HepG2 (cell line): ENCODE measurements around the gene HSPB6. TPM values are rescaled to one million over a fixed set of nuclear protein-coding genes. Genes with fewer than 3 reads are reported as not detected.

ENCODE experiments used
- ADNP ChIP-seq: sonication (generic); formaldehyde crosslinking; IDR thresholded peaks from 2 replicates; pipeline ENCODE4 v1.4.0; 2020; ENCODE audit warnings: missing genetic modification reagents
- DNMT1 ChIP-seq: sonication (generic); formaldehyde crosslinking; IDR thresholded peaks from 2 replicates; pipeline ENCODE4 v1.5.1; 2020; ENCODE audit warnings: mild to moderate bottlenecking, missing genetic modification reagents
- HHEX ChIP-seq: IDR thresholded peaks from 2 replicates; pipeline ENCODE4 v1.6.1; 2016; ENCODE audit warnings: control low read depth
- MBD4 ChIP-seq: IDR thresholded peaks from 2 replicates; pipeline ENCODE4 v1.6.1; 2012; ENCODE audit warnings: low read length, inconsistent platforms, borderline replicate concordance
- NFIB ChIP-seq: sonication (generic); formaldehyde crosslinking; IDR thresholded peaks from 2 replicates; pipeline ENCODE4 v1.9.0; 2021; ENCODE audit warnings: missing genetic modification reagents, mild to moderate bottlenecking, borderline replicate concordance
- NR3C1 ChIP-seq: sonication (generic); formaldehyde crosslinking; IDR thresholded peaks from 2 replicates; pipeline ENCODE4 v1.4.0; 2020; ENCODE audit warnings: missing genetic modification reagents
- SP4 ChIP-seq: sonication (generic); formaldehyde crosslinking; IDR thresholded peaks from 2 replicates; pipeline ENCODE4 v1.8.1; 2023; ENCODE audit warnings: mild to moderate bottlenecking, missing genetic modification reagents
- TBX2 ChIP-seq: sonication (generic); formaldehyde crosslinking; IDR thresholded peaks from 2 replicates; pipeline ENCODE4 v1.5.0; 2020; ENCODE audit warnings: missing genetic modification reagents, mild to moderate bottlenecking, borderline replicate concordance
- THAP11 ChIP-seq: IDR thresholded peaks from 2 replicates; pipeline ENCODE4 v1.6.1; 2016; ENCODE audit warnings: missing biosample characterization, missing genetic modification reagents
- TMF1 ChIP-seq: sonication (generic); formaldehyde crosslinking; IDR thresholded peaks from 2 replicates; pipeline ENCODE4 v1.8.1; 2022; ENCODE audit warnings: low read depth, missing genetic modification reagents
- ZC3H4 ChIP-seq: sonication (generic); formaldehyde crosslinking; IDR thresholded peaks from 2 replicates; pipeline ENCODE4 v1.4.0; 2020; ENCODE audit warnings: missing genetic modification reagents, borderline replicate concordance
- ZFP62 ChIP-seq: sonication (generic); formaldehyde crosslinking; IDR thresholded peaks from 2 replicates; pipeline ENCODE4 v1.4.0; 2020; ENCODE audit warnings: missing genetic modification reagents
- ZFY ChIP-seq: sonication (generic); formaldehyde crosslinking; IDR thresholded peaks from 2 replicates; pipeline ENCODE4 v1.4.0; 2020; ENCODE audit warnings: missing genetic modification reagents
- ZNF136 ChIP-seq: sonication (generic); formaldehyde crosslinking; IDR thresholded peaks from 2 replicates; pipeline ENCODE4 v1.8.1; 2022; ENCODE audit warnings: low read depth, mild to moderate bottlenecking, moderate library complexity, missing genetic modification reagents
- ZNF350 ChIP-seq: sonication (generic); formaldehyde crosslinking; IDR thresholded peaks from 2 replicates; pipeline ENCODE4 v1.4.0; 2020; ENCODE audit warnings: mild to moderate bottlenecking, low read depth, missing genetic modification reagents, borderline replicate concordance
- ZNF484 ChIP-seq: sonication (generic); formaldehyde crosslinking; IDR thresholded peaks from 2 replicates; pipeline ENCODE4 v1.5.1; 2020; ENCODE audit warnings: mild to moderate bottlenecking, low read depth, missing genetic modification reagents, borderline replicate concordance
- polyA plus RNA-seq, 8 experiments: library from polyadenylated mRNA; depleted of rRNA in 3 of 8; stranded (reverse) in 7 of 8; unstranded in 1 of 8; fragments of >200 nt; fragmentation: Illumina TruSeq in 4 of 8; extraction: Trizol in 4 of 8; gene quantifications; 2 replicates each; pipeline versions ENCODE4 v1.2.1 to v1.2.3, GENCODE V29; 2011 to 2016; ENCODE audit warnings: low read depth in 4 of 8, missing spikeins in 1 of 8, mixed read lengths in 1 of 8; ENCODE audit not compliant: insufficient read depth in 1 of 8
- total RNA-seq, 5 experiments: library from RNA; depleted of rRNA; stranded (reverse); fragments of >200 nt; fragmentation: Illumina TruSeq; extraction: Trizol; gene quantifications; 2 replicates each; pipeline ENCODE4 v1.2.3, GENCODE V29; 2016; ENCODE audit warnings: low read depth in 1 of 5
- TF ChIP-seq, protein P1 (sequence below): sonication (generic); formaldehyde crosslinking; IDR thresholded peaks from 2 replicates; pipeline ENCODE4 v1.4.0; 2020; ENCODE audit warnings: missing genetic modification reagents, low read depth, mild to moderate bottlenecking, borderline replicate concordance
- TF ChIP-seq, protein P2 (sequence below): sonication (generic); IDR thresholded peaks from 2 replicates; pipeline ENCODE4 v1.6.1; 2016; ENCODE audit warnings: low read depth, borderline replicate concordance
- TF ChIP-seq, protein P3 (sequence below): conservative IDR thresholded peaks from 2 replicates; pipeline ENCODE4 v1.6.1; 2018; ENCODE audit warnings: missing genetic modification reagents
- TF ChIP-seq, protein P4 (sequence below): sonication (generic); formaldehyde crosslinking; IDR thresholded peaks from 2 replicates; pipeline ENCODE4 v1.4.0; 2020; ENCODE audit warnings: missing genetic modification reagents, mild to moderate bottlenecking, borderline replicate concordance
- TF ChIP-seq, protein P5 (sequence below): IDR thresholded peaks from 2 replicates; pipeline ENCODE4 v1.6.1; 2012; ENCODE audit warnings: low read depth, low read length, improper control_type of control experiment
- TF ChIP-seq, protein P6 (sequence below): IDR thresholded peaks from 2 replicates; pipeline ENCODE4 v1.6.1; 2016; ENCODE audit warnings: mild to moderate bottlenecking

Gene HSPB6
- total and polyA plus RNA-seq, 2 of the 13 experiments (the other 11 are each of a cell fraction or from before 2014, with no cell fraction given): 0.18 TPM; not detected in 1

DNA sequence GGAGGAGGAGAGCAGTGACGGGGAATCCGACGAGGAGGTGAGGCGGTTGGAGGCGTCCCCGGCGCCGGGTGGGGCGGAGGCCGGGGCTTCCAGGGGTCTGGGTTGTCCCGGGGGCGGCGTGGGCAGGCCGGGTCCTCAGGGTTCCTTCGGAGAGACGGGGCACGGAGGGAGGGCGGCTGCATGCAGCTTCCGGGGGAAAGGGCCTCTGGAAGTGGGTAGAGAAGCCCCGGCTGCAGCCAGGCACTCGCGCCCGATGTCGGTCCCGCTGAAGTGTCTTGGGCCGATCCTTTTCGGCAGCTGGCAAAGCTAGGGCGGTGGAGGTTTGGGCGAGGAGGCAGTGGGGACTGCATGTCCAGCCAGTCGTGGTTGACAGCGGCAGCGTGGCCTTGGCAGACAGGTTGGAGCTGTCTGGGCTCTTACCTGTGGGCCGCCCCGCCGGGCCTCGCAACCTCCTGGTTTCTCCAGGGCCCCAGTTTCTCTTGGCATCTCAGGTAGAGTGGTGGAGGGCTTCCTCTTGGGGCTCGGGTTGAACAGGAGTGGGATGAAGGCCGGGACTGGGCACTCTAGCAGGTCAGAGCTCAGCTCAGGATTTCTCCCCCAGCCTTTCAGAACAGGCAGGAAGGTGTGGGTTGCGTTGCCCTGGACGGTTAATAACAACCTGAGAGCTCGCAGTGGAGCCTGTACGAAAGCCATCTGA, 38.3 kb downstream of the HSPB6 start (continued):
- TF ChIP-seq, protein P1, sequence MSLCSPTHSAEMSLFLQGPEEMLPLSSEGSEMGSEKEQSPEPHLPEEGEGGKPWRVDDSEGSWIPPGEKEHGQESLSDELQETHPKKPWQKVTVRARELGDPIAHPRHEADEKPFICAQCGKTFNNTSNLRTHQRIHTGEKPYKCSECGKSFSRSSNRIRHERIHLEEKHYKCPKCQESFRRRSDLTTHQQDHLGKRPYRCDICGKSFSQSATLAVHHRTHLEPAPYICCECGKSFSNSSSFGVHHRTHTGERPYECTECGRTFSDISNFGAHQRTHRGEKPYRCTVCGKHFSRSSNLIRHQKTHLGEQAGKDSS: no peak
- TF ChIP-seq, protein P2, sequence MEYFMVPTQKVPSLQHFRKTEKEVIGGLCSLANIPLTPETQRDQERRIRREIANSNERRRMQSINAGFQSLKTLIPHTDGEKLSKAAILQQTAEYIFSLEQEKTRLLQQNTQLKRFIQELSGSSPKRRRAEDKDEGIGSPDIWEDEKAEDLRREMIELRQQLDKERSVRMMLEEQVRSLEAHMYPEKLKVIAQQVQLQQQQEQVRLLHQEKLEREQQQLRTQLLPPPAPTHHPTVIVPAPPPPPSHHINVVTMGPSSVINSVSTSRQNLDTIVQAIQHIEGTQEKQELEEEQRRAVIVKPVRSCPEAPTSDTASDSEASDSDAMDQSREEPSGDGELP: no peak
- TF ChIP-seq HHEX (no peak), THAP11 (0 out of 2 replicates have a peak, but pooled peaks have one; percentile 23), TMF1 (CRISPR knock-in tag) (0 out of 2 replicates have a peak, but pooled peaks have one; percentile 4), NR3C1 (CRISPR knock-in tag) (no peak), ADNP (CRISPR knock-in tag) (no peak), ZNF484 (CRISPR knock-in tag) (no peak), NFIB (no peak), TBX2 (CRISPR knock-in tag) (peak; percentile 38; the same call in 1 of the 2 replicates), SP4 (no peak), ZNF136 (CRISPR knock-in tag) (peak; percentile 57; the same call in 1 of the 2 replicates), ZFY (CRISPR knock-in tag) (peak; percentile 13; the same call in 1 of the 2 replicates), ZNF350 (CRISPR knock-in tag) (no peak), DNMT1 (no peak), MBD4 (no peak), ZC3H4 (CRISPR knock-in tag) (no peak), ZFP62 (CRISPR knock-in tag) (no peak)
- TF ChIP-seq, protein P3, sequence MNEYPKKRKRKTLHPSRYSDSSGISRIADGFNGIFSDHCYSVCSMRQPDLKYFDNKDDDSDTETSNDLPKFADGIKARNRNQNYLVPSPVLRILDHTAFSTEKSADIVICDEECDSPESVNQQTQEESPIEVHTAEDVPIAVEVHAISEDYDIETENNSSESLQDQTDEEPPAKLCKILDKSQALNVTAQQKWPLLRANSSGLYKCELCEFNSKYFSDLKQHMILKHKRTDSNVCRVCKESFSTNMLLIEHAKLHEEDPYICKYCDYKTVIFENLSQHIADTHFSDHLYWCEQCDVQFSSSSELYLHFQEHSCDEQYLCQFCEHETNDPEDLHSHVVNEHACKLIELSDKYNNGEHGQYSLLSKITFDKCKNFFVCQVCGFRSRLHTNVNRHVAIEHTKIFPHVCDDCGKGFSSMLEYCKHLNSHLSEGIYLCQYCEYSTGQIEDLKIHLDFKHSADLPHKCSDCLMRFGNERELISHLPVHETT (CRISPR knock-in tag): no peak
- TF ChIP-seq, protein P4, sequence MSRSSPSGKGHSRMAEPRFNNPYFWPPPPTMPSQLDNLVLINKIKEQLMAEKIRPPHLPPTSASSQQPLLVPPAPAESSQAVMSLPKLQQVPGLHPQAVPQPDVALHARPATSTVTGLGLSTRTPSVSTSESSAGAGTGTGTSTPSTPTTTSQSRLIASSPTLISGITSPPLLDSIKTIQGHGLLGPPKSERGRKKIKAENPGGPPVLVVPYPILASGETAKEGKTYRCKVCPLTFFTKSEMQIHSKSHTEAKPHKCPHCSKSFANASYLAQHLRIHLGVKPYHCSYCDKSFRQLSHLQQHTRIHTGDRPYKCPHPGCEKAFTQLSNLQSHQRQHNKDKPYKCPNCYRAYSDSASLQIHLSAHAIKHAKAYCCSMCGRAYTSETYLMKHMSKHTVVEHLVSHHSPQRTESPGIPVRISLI (CRISPR knock-in tag): no peak
- TF ChIP-seq, protein P5, sequence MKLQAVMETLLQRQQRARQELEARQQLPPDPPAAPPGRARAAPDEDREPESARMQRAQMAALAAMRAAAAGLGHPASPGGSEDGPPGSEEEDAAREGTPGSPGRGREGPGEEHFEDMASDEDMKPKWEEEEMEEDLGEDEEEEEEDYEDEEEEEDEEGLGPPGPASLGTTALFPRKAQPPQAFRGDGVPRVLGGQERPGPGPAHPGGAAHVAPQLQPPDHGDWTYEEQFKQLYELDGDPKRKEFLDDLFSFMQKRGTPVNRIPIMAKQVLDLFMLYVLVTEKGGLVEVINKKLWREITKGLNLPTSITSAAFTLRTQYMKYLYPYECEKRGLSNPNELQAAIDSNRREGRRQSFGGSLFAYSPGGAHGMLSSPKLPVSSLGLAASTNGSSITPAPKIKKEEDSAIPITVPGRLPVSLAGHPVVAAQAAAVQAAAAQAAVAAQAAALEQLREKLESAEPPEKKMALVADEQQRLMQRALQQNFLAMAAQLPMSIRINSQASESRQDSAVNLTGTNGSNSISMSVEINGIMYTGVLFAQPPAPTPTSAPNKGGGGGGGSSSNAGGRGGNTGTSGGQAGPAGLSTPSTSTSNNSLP: no peak
- TF ChIP-seq, protein P6, sequence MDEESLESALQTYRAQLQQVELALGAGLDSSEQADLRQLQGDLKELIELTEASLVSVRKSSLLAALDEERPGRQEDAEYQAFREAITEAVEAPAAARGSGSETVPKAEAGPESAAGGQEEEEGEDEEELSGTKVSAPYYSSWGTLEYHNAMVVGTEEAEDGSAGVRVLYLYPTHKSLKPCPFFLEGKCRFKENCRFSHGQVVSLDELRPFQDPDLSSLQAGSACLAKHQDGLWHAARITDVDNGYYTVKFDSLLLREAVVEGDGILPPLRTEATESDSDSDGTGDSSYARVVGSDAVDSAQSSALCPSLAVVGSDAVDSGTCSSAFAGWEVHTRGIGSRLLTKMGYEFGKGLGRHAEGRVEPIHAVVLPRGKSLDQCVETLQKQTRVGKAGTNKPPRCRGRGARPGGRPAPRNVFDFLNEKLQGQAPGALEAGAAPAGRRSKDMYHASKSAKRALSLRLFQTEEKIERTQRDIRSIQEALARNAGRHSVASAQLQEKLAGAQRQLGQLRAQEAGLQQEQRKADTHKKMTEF (CRISPR knock-in tag): no peak
